ENCODE results near the gene SHC3. TPM values are rescaled to one million over a fixed set of nuclear protein-coding genes. Genes with fewer than 3 reads are reported as not detected.

SHC3 gene
- polyA plus RNA-seq, 1 donor from 2014 or later = not detected

- Mint-ChIP-seq H3K4me3 (peak overlapping the region in 2 of 4 donors; percentile 63 to 67), H3K27me3 (peaks cover 4% of the 10 kb centered on the region), H3K9me3 (peaks cover 2 to 5% (median 3%) of the 10 kb centered on the region in 3 donors), H3K27ac (no peak overlapping the region), H3K4me1 (peaks cover 7 to 8% (median 7%) of the 10 kb centered on the region in 3 donors), H3K36me3 (no peaks in the 10 kb centered on the region)
Observed at GRCh38 chr9:89154651-89155336, 23.8 kb downstream of the SHC3 start.

- no peak overlapping the region for H3K27ac Mint-ChIP-seq
- no peaks in the 10 kb centered on the region for H3K36me3 Mint-ChIP-seq
- H3K27me3 Mint-ChIP-seq = peaks cover 4% of the 10 kb centered on the region
- peaks cover 9 to 13% (median 13%) of the 10 kb centered on the region in 3 donors for H3K4me1 Mint-ChIP-seq
- no peak overlapping the region for H3K4me3 Mint-ChIP-seq
- H3K9me3 Mint-ChIP-seq = peaks cover 2 to 5% (median 3%) of the 10 kb centered on the region in 3 donors
Observed at GRCh38 chr9:89154218-89154617, 24.4 kb downstream of the SHC3 start.

DNA sequence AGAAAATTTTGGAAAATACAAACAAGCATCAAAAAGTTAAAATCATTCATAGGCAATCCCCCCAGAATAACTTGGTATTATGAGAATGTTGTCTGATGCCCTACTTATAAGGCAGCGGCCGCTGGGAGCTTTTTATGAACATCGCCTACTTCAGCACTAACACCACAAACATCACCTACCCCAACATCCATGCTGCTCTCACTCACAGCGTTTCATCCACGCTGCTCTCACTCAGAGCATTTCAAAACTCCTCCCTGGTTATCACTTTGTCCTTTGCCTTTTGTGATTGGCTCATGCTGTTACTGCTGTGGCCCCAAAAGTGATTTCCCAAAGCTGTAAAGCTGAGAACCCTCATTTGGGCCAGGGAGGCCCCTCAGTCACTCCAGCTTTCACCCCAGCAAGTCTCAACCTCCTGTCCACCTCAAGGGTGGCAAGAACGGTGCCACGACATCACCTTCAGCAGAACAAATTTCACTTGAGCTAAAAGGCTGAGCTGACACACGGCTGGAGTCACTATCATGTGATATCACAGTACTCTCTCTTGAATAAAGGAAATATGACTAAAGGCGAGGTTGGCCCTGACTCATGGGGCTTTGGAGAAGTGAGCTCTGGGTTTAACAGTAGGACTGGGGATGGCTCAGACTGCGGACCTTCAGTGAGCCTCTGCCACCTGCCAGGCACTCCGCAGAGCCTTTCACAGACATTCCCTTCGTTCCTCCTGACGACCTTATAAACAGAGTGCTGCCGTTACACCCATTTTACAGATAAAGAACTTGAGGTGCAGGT lies 25.2 kb downstream of the SHC3 start:
- Mint-ChIP-seq H3K4me1 (peaks cover 9 to 13% (median 13%) of the 10 kb centered on the region in 3 donors), H3K27me3 (peaks cover 4% of the 10 kb centered on the region)

GRCh38 chr9:89149726-89150125 lies 28.9 kb downstream of the SHC3 start:
- H3K27ac Mint-ChIP-seq = no peak overlapping the region
- peaks cover 8 to 9% (median 9%) of the 10 kb centered on the region in 3 donors for H3K4me1 Mint-ChIP-seq
- H3K4me3 Mint-ChIP-seq = no peak overlapping the region
- H3K36me3 Mint-ChIP-seq = no peaks in the 10 kb centered on the region
- H3K9me3 Mint-ChIP-seq = peaks cover 2 to 5% (median 3%) of the 10 kb centered on the region in 3 donors
- H3K27me3 Mint-ChIP-seq = no peaks in the 10 kb centered on the region

More for the DNA sequence above, 25.2 kb downstream of the SHC3 start:
- Mint-ChIP-seq H3K4me3 (no peak overlapping the region), H3K36me3 (no peaks in the 10 kb centered on the region), H3K27ac (no peak overlapping the region), H3K9me3 (peaks cover 1 to 5% (median 3%) of the 10 kb centered on the region in 3 donors)

DNA sequence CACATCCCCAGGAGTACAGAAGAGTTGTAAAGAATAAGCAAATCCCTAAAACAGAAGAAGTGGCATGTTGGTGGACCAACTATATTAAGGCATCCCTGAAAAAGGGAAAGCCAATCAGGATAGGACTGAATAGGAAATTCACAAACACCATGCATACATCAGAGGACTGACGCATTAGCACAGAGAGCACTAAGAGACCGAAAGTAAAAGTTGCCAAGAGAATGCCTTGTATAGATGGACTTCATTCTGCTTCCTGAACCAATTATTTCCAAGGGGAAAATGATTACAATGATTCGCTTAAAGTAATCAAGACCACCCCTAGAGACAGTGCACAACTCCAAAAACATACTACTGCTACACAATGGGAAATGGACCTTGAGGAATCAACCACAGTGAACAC lies 33.5 kb downstream of the SHC3 start:
- Mint-ChIP-seq H3K9me3 (peaks cover 0 to 2% (median 2%) of the 10 kb centered on the region in 3 donors), H3K27me3 (no peaks in the 10 kb centered on the region), H3K4me3 (no peak overlapping the region), H3K27ac (no peak overlapping the region), H3K4me1 (peaks cover 5 to 6% (median 5%) of the 10 kb centered on the region in 3 donors), H3K36me3 (no peaks in the 10 kb centered on the region)

DNA sequence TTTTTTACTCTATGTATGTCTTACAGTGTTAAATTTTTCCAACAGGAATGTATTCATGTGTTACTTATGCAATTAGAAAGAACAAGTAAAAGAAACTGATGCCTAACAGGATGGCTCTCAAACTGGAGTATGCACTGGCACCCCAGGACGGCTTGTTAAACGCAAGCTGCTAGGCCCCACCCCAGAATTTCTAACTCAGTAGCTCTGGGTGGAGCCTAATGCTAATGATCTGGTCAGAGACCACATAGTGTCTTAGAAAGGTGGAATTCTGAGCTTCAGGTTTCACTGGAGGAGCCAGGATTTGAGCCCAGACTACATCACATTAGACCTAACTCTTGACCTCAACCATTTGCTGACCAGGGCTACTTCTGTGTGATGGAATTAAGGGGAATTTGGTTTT lies 34.4 kb downstream of the SHC3 start:
- Mint-ChIP-seq H3K36me3 (no peaks in the 10 kb centered on the region), H3K27me3 (no peaks in the 10 kb centered on the region), H3K4me3 (no peak overlapping the region), H3K9me3 (peaks cover 0 to 2% (median 2%) of the 10 kb centered on the region in 3 donors), H3K4me1 (peaks cover 0 to 3% (median under 1%) of the 10 kb centered on the region in 3 donors), H3K27ac (no peak overlapping the region)

DNA sequence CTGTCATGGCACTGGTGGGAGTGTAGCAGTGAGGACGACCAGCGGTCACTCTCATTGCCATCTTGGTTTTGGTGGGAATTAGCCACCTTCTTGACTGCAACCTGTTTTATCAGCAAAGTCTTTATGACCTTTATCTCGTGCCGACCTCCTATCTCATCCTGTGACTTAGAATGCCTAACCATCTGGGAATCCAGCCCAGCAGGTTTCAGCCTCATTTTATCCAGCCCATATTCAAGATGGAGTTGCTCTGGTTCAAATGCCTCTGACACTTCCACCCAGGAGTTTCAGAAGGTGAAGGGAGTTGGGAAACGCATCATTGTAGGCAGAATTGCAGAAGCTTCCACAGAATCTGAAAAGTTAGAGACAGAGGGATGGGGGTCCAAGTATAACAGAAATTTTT lies 35.4 kb downstream of the SHC3 start:
- Mint-ChIP-seq H3K4me1 (peaks cover 0 to 3% (median 0%) of the 10 kb centered on the region in 3 donors), H3K27ac (no peak overlapping the region)

GRCh38 chr9:89139455-89139854 lies 39.2 kb downstream of the SHC3 start:
- Mint-ChIP-seq H3K27ac (no peak overlapping the region), H3K27me3 (no peaks in the 10 kb centered on the region), H3K4me3 (no peak overlapping the region)

More for the DNA sequence above, 35.4 kb downstream of the SHC3 start:
- H3K4me3 Mint-ChIP-seq = no peak overlapping the region
- peaks cover 0 to 2% (median 2%) of the 10 kb centered on the region in 3 donors for H3K9me3 Mint-ChIP-seq
- no peaks in the 10 kb centered on the region for H3K27me3 Mint-ChIP-seq
- no peaks in the 10 kb centered on the region for H3K36me3 Mint-ChIP-seq

GRCh38 chr9:89138463-89139390 lies 39.9 kb downstream of the SHC3 start:
- no peak overlapping the region for H3K4me3 Mint-ChIP-seq
- no peaks in the 10 kb centered on the region for H3K36me3 Mint-ChIP-seq
- H3K9me3 Mint-ChIP-seq = peaks cover 4 to 9% (median 4%) of the 10 kb centered on the region in 3 donors
- no peaks in the 10 kb centered on the region for H3K4me1 Mint-ChIP-seq
- H3K27ac Mint-ChIP-seq = no peak overlapping the region
- H3K27me3 Mint-ChIP-seq = no peaks in the 10 kb centered on the region

More at GRCh38 chr9:89139455-89139854, 39.2 kb downstream of the SHC3 start:
- Mint-ChIP-seq H3K4me1 (no peaks in the 10 kb centered on the region), H3K9me3 (peaks cover 0 to 6% (median 4%) of the 10 kb centered on the region in 3 donors), H3K36me3 (no peaks in the 10 kb centered on the region)

GRCh38 chr9:89137542-89138462 lies 40.8 kb downstream of the SHC3 start:
- no peaks in the 10 kb centered on the region for H3K4me1 Mint-ChIP-seq
- H3K36me3 Mint-ChIP-seq = no peaks in the 10 kb centered on the region
- peaks cover 3 to 15% (median 4%) of the 10 kb centered on the region in 3 donors for H3K9me3 Mint-ChIP-seq
- peak overlapping the region in 1 of 4 donors; percentile 46 for H3K4me3 Mint-ChIP-seq
- H3K27me3 Mint-ChIP-seq = no peaks in the 10 kb centered on the region
- H3K27ac Mint-ChIP-seq = no peak overlapping the region

GRCh38 chr9:89135591-89136166 lies 42.9 kb downstream of the SHC3 start:
- no peak overlapping the region for H3K27ac Mint-ChIP-seq
- H3K4me1 Mint-ChIP-seq = no peaks in the 10 kb centered on the region
- H3K27me3 Mint-ChIP-seq = no peaks in the 10 kb centered on the region
- H3K4me3 Mint-ChIP-seq = no peak overlapping the region
- peaks cover 3 to 21% (median 4%) of the 10 kb centered on the region in 3 donors for H3K9me3 Mint-ChIP-seq
- peaks cover 2% of the 10 kb centered on the region for H3K36me3 Mint-ChIP-seq

DNA sequence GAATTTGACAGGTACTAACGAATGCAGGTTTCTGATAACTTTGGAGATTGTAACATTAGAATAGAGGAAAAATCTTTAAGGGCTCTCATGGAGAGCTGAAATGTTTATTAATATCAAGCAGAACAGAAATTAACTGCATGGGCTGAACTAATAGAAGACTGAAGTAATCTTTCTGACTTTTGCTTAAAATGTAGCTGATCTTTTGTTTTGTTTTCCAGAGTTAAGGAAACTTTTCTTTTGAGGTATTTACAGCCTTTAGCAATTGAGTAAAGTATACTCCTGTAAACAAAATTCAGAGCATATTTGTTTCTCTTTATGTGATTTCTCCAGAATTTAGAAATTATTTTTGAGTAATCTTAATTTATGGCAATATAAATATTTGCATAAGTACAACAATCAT lies 43.9 kb downstream of the SHC3 start:
- Mint-ChIP-seq H3K4me1 (no peaks in the 10 kb centered on the region), H3K27me3 (peaks cover 2% of the 10 kb centered on the region), H3K36me3 (peaks cover 2% of the 10 kb centered on the region), H3K4me3 (no peak overlapping the region), H3K9me3 (peaks cover 3 to 21% (median 6%) of the 10 kb centered on the region in 3 donors), H3K27ac (no peak overlapping the region)

DNA sequence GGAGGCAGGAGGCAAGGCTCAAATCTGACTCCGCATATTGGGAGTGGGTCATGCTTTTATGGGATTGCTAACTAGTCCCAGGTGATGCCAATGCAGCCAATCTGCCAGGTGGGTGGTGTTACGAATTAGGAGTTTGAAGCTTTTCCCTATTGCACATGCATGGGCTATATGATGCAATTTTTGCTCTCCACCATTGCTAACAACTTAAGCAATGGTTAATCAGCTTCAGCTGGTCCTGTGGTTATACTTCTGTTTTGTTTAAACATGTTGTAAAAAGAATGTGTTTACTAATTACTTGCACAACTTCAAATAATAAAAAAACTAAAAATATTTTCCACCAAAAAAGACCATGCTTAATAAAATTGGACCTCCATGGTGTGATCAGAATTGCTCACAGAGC lies 55.7 kb downstream of the SHC3 start:
- no peak overlapping the region for H3K4me3 Mint-ChIP-seq
- peaks cover 7% of the 10 kb centered on the region for H3K27me3 Mint-ChIP-seq
- H3K4me1 Mint-ChIP-seq = no peaks in the 10 kb centered on the region
- peaks cover 3 to 27% (median 9%) of the 10 kb centered on the region in 3 donors for H3K9me3 Mint-ChIP-seq
- H3K36me3 Mint-ChIP-seq = no peaks in the 10 kb centered on the region
- no peak overlapping the region for H3K27ac Mint-ChIP-seq
